ENCODE measurements around the gene MATN4. TPM values are rescaled to one million over a fixed set of nuclear protein-coding genes. Genes with fewer than 3 reads are reported as not detected.

Gene MATN4
- polyA plus RNA-seq, 1 donor from 2014 or later = not detected

DNA sequence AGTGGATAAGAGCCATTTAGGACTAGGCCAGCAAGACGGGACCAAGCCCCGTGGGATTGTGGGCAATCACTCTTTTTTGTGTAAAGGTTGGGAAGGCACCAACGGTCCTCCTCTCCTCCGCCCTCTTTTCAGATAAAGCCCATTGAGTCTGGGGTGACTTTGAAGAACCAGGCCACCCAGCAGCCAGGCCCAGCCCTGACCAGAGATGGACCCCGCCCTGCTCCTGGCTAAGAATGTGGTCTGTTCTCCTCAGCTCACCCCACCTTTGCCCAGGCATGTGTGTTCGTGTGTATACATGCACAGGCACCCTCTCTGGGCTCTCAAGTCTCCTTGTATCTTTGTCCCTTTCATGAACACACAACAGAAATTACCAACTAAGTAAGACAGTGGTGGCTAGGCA is 31.0 kb upstream of the MATN4 start:
- no peaks in the 10 kb centered on the region for H3F3A ChIP-seq (ENCODE audit: insufficient read depth, low read length, poor library complexity, severe bottlenecking)
- no peaks in the 10 kb centered on the region for H3K79me2 ChIP-seq (replicated peaks; ENCODE audit: insufficient read depth, low read length)
- TF ChIP-seq, protein P1, sequence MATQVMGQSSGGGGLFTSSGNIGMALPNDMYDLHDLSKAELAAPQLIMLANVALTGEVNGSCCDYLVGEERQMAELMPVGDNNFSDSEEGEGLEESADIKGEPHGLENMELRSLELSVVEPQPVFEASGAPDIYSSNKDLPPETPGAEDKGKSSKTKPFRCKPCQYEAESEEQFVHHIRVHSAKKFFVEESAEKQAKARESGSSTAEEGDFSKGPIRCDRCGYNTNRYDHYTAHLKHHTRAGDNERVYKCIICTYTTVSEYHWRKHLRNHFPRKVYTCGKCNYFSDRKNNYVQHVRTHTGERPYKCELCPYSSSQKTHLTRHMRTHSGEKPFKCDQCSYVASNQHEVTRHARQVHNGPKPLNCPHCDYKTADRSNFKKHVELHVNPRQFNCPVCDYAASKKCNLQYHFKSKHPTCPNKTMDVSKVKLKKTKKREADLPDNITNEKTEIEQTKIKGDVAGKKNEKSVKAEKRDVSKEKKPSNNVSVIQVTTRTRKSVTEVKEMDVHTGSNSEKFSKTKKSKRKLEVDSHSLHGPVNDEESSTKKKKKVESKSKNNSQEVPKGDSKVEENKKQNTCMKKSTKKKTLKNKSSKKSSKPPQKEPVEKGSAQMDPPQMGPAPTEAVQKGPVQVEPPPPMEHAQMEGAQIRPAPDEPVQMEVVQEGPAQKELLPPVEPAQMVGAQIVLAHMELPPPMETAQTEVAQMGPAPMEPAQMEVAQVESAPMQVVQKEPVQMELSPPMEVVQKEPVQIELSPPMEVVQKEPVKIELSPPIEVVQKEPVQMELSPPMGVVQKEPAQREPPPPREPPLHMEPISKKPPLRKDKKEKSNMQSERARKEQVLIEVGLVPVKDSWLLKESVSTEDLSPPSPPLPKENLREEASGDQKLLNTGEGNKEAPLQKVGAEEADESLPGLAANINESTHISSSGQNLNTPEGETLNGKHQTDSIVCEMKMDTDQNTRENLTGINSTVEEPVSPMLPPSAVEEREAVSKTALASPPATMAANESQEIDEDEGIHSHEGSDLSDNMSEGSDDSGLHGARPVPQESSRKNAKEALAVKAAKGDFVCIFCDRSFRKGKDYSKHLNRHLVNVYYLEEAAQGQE (IDR thresholded peaks at IDR 0.05; ENCODE audit: borderline replicate concordance) = no peak
- TF ChIP-seq EZH2 (IDR thresholded peaks at IDR 0.05; ENCODE audit: borderline replicate concordance, insufficient read depth, low read length, poor library complexity, severe bottlenecking) = no peak
- TF ChIP-seq, protein P2, sequence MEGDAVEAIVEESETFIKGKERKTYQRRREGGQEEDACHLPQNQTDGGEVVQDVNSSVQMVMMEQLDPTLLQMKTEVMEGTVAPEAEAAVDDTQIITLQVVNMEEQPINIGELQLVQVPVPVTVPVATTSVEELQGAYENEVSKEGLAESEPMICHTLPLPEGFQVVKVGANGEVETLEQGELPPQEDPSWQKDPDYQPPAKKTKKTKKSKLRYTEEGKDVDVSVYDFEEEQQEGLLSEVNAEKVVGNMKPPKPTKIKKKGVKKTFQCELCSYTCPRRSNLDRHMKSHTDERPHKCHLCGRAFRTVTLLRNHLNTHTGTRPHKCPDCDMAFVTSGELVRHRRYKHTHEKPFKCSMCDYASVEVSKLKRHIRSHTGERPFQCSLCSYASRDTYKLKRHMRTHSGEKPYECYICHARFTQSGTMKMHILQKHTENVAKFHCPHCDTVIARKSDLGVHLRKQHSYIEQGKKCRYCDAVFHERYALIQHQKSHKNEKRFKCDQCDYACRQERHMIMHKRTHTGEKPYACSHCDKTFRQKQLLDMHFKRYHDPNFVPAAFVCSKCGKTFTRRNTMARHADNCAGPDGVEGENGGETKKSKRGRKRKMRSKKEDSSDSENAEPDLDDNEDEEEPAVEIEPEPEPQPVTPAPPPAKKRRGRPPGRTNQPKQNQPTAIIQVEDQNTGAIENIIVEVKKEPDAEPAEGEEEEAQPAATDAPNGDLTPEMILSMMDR (IDR thresholded peaks at IDR 0.05; ENCODE audit: poor library complexity, severe bottlenecking) = no peak
- H3K4me2 ChIP-seq (ENCODE audit: low read length) = no peak overlapping the region
- H4K20me1 ChIP-seq (ENCODE audit: insufficient read depth) = no peaks in the 10 kb centered on the region
- H3K36me3 ChIP-seq (ENCODE audit: insufficient read depth, low read length) = no peaks in the 10 kb centered on the region
- H3K9me2 ChIP-seq (ENCODE audit: insufficient read depth, low read length) = no peaks in the 10 kb centered on the region
- H3K27me3 ChIP-seq (ENCODE audit: insufficient read depth, low read depth, low read length) = no peaks in the 10 kb centered on the region
- no peak overlapping the region for H3K27ac ChIP-seq (ENCODE audit: low read length)
- no peak overlapping the region for H3K9ac ChIP-seq (ENCODE audit: low read length)
- no peak overlapping the region for H3K4me3 ChIP-seq (ENCODE audit: low read length)
- H2AFZ ChIP-seq (ENCODE audit: low read depth, low read length) = no peak overlapping the region
- no peaks in the 10 kb centered on the region for H3K9me3 ChIP-seq (ENCODE audit: low read length)

DNA sequence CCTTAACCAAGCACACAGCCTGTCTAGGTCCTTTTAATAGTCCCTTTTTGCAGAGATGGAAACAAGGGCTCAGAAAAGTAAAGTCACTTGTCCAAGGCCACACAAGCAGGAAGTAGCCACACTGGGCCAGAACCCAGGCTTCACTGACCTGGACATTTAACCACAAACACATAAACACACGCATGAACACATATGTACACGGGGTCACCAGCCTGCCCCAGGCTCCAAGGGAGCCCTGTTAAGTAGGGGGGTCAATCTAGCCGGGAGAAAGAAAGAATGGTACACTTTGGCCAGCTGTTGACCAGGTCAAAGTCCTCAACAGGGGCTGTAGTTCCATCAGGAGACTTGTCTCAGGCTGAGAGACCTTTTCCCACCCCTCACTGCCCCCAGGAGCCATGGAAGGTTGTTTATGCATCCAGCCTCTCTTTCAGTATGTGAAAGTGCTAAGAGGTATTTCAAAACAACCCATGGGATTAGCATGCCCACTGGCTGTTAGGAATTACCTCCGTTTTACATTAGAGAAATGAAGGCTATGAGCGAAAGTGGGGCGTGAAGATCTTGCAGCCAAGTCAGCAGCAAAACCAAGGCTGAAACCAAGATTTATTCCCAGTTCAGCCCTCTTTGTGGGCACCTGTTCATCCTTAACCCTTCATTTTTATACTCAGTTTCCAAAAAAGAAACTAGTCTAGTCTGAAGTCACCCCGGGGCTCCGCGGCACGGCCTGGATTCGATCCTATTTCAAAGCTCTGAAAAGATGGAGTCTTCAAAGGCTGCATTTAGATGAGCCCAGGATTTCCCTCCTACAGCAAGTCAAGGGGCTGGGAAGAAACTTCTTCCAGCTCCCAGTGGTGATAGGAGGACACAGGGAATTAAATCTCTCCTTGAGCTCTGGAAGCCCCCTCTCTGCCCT is 30.3 kb upstream of the MATN4 start:
- Histone ChIP-seq H3K9me3 (ENCODE audit: low read length) (no peaks in the 10 kb centered on the region), H4K20me1 (ENCODE audit: insufficient read depth) (no peaks in the 10 kb centered on the region), H3K4me3 (ENCODE audit: low read length) (no peak overlapping the region), H3K9ac (ENCODE audit: low read length) (no peak overlapping the region), H3K9me2 (ENCODE audit: insufficient read depth, low read length) (no peaks in the 10 kb centered on the region), H3K4me2 (ENCODE audit: low read length) (no peak overlapping the region), H3K36me3 (ENCODE audit: insufficient read depth, low read length) (no peaks in the 10 kb centered on the region), H3K27ac (ENCODE audit: low read length) (no peak overlapping the region), H3F3A (ENCODE audit: insufficient read depth, low read length, poor library complexity, severe bottlenecking) (no peaks in the 10 kb centered on the region), H3K27me3 (ENCODE audit: insufficient read depth, low read depth, low read length) (no peaks in the 10 kb centered on the region), H2AFZ (ENCODE audit: low read depth, low read length) (no peak overlapping the region), H3K79me2 (replicated peaks; ENCODE audit: insufficient read depth, low read length) (no peaks in the 10 kb centered on the region)
- TF ChIP-seq SMC3 (conservative IDR thresholded peaks at IDR 0.05; ENCODE audit: poor library complexity) = no peak
- no peak for TF ChIP-seq MXI1 (conservative IDR thresholded peaks at IDR 0.05; ENCODE audit: poor library complexity, severe bottlenecking)
- TF ChIP-seq, protein P1 (IDR thresholded peaks at IDR 0.05; ENCODE audit: borderline replicate concordance) = no peak
- TF ChIP-seq POLR2AphosphoS5 (IDR thresholded peaks at IDR 0.05) = no peak
- no peak for TF ChIP-seq TAF1 (IDR thresholded peaks at IDR 0.05; ENCODE audit: low read depth)
- no peak for TF ChIP-seq EP300 (conservative IDR thresholded peaks at IDR 0.05; ENCODE audit: poor library complexity, severe bottlenecking)
